ENCODE results near the gene PSRC1. TPM values are rescaled to one million over a fixed set of nuclear protein-coding genes. Genes with fewer than 3 reads are reported as not detected.

PSRC1 gene
- total RNA-seq (10 to 100 TPM in 1 of 4 donors, 1 to 10 TPM in 3; 2.3 to 13.6 (median 7.4) TPM), polyA plus RNA-seq (10 to 100 TPM in 1 of 3 donors, 1 to 10 TPM in 2; 3.0 to 12.2 (median 3.6) TPM)

GRCh38 chr1:109282952-109283747 is at the start of gene PSRC1:
Gene PSRC1, minus strand, starts transcription at chr1:109283145.
- Histone ChIP-seq H3K4me3 (peak within 1 kb of the TSS; percentile 52 to 66 (median 58)), H3K4me1 (peaks cover 0 to 25% (median 20%) of the 10 kb centered on the region in 4 donors), H3K36me3 (no peaks in the 10 kb centered on the region), H3K27ac (peak within 1 kb of the TSS; percentile 85 to 93 (median 90)), H3K9me3 (no peaks in the 10 kb centered on the region), H3K27me3 (no peaks in the 10 kb centered on the region)
- intact Hi-C loops (cut with DNase I): no loop called here
- TF ChIP-seq POLR2A (IDR thresholded peaks at IDR 0.05) (peak; percentile 47 to 75), CTCF (IDR thresholded peaks at IDR 0.05) (peak; percentile 34 to 67 (median 44)), POLR2AphosphoS5 (IDR thresholded peaks at IDR 0.05) (peak; percentile 80 to 92 (median 91)), EP300 (IDR thresholded peaks at IDR 0.05) (no peak)
- WGBS, 2 donors: 1% methylated on average over 56 of the region's 56 CpGs
- DNase-seq: peak; percentile 98

DNA sequence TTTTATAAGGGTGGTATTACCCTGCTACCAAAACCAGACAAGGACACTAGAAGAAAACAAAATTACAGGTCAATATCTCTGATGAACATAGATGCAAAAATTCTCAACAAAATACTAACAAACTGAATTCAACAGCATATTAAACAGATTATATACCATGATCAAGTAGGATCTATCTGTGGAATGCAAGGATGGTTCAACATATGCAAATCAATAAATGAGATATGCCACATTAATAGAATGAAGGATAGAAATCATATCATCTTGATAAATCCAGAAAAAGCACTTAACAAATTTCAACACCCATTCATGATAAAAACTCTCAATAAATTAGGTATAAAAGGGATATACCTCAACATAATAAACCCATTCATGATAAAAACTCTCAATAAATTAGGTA is 48.2 kb upstream of the PSRC1 start:
- no peaks in the 10 kb centered on the region for H3K4me1 ChIP-seq
- DNase-seq: no peak
- no peak overlapping the region for H3K4me3 ChIP-seq
- peaks cover 4 to 100% (median 42%) of the 10 kb centered on the region in 4 donors for H3K36me3 ChIP-seq
- intact Hi-C loops (cut with DNase I): no loop called here
- no peak overlapping the region for H3K27ac ChIP-seq
- no peak for TF ChIP-seq POLR2A (IDR thresholded peaks at IDR 0.05)
- TF ChIP-seq CTCF (IDR thresholded peaks at IDR 0.05): no peak
- no peak for TF ChIP-seq EP300 (IDR thresholded peaks at IDR 0.05)
- TF ChIP-seq POLR2AphosphoS5 (IDR thresholded peaks at IDR 0.05): no peak
- no peaks in the 10 kb centered on the region for H3K27me3 ChIP-seq
- H3K9me3 ChIP-seq: peaks cover 0 to 13% (median 0%) of the 10 kb centered on the region in 4 donors

- TF ChIP-seq POLR2A (IDR thresholded peaks at IDR 0.05) (no peak), EP300 (IDR thresholded peaks at IDR 0.05) (no peak), CTCF (IDR thresholded peaks at IDR 0.05) (no peak), POLR2AphosphoS5 (IDR thresholded peaks at IDR 0.05) (no peak)
- 90 to 94% methylated on average over 5 of the region's 5 CpGs for WGBS, 2 donors
- Histone ChIP-seq H3K9me3 (peaks cover 0 to 9% (median 0%) of the 10 kb centered on the region in 4 donors), H3K27me3 (no peaks in the 10 kb centered on the region), H3K27ac (no peak overlapping the region), H3K36me3 (peaks cover 4 to 100% (median 48%) of the 10 kb centered on the region in 4 donors), H3K4me3 (no peak overlapping the region), H3K4me1 (no peaks in the 10 kb centered on the region)
- no peak for DNase-seq
- intact Hi-C loops (cut with DNase I): no loop called here
Measured at GRCh38 chr1:109327285-109327684, 44.3 kb upstream of the PSRC1 start.

DNA sequence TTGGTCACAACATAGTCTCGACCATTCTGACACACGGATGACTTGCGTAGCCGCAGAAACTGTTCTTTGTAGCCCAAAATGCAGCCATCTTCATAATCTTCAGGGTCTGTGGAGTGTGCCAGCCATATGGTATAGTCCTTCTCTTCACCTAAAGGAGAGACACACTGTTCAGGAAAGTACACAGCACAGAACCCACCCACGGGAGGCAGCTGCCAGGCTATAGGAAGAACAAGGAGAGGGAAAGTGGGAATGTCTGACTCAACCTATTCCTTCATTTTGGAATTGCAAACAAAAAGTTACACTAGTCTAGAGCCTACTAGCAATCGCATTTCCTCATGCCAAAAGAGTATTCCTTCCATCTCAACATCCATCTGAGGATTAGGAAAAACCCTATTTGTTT is 40.0 kb upstream of the PSRC1 start:
- Histone ChIP-seq H3K36me3 (peaks cover 18 to 100% (median 74%) of the 10 kb centered on the region in 4 donors), H3K4me1 (no peaks in the 10 kb centered on the region), H3K27ac (no peak overlapping the region), H3K27me3 (no peaks in the 10 kb centered on the region), H3K9me3 (no peaks in the 10 kb centered on the region), H3K4me3 (no peak overlapping the region)
- TF ChIP-seq POLR2A (IDR thresholded peaks at IDR 0.05) (no peak), POLR2AphosphoS5 (IDR thresholded peaks at IDR 0.05) (no peak), EP300 (IDR thresholded peaks at IDR 0.05) (no peak)
- whole genome bisulfite sequencing, 2 donors: 93 to 95% methylated on average over 6 of the region's 6 CpGs
- intact Hi-C loops (cut with DNase I): no loop called here
- DNase-seq: no peak

- Histone ChIP-seq H3K36me3 (peaks cover 27 to 97% (median 75%) of the 10 kb centered on the region in 4 donors), H3K27ac (no peak overlapping the region), H3K9me3 (no peaks in the 10 kb centered on the region), H3K4me1 (no peaks in the 10 kb centered on the region), H3K4me3 (no peak overlapping the region), H3K27me3 (no peaks in the 10 kb centered on the region)
- intact Hi-C loops (cut with DNase I): no loop called here
- WGBS, 2 donors: 91 to 93% methylated on average over 3 of the region's 3 CpGs
- TF ChIP-seq CTCF (IDR thresholded peaks at IDR 0.05) (no peak), POLR2AphosphoS5 (IDR thresholded peaks at IDR 0.05) (no peak)
- DNase-seq: no peak
Measured at GRCh38 chr1:109319114-109319513, 36.2 kb upstream of the PSRC1 start.

Measured in sigmoid colon (tissue), 7 donors.